CD4-positive, alpha-beta T cell treated with Interleukin-17A for 4 hours (primary cell): Measurements from ENCODE around the gene ZBTB2.

Experiments used
- DNase-seq: peaks from one replicate; pipeline ENCODE4 v3.0.0-alpha.2; 2020; ENCODE audit warnings: mixed read lengths

ZBTB2 gene, protein sequence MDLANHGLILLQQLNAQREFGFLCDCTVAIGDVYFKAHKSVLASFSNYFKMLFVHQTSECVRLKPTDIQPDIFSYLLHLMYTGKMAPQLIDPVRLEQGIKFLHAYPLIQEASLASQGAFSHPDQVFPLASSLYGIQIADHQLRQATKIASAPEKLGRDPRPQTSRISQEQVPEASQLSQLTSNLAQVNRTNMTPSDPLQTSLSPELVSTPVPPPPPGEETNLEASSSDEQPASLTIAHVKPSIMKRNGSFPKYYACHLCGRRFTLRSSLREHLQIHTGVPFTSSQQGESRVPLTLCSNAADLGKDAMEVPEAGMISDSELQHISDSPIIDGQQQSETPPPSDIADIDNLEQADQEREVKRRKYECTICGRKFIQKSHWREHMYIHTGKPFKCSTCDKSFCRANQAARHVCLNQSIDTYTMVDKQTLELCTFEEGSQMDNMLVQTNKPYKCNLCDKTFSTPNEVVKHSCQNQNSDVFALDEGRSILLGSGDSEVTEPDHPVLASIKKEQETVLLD

DNA sequence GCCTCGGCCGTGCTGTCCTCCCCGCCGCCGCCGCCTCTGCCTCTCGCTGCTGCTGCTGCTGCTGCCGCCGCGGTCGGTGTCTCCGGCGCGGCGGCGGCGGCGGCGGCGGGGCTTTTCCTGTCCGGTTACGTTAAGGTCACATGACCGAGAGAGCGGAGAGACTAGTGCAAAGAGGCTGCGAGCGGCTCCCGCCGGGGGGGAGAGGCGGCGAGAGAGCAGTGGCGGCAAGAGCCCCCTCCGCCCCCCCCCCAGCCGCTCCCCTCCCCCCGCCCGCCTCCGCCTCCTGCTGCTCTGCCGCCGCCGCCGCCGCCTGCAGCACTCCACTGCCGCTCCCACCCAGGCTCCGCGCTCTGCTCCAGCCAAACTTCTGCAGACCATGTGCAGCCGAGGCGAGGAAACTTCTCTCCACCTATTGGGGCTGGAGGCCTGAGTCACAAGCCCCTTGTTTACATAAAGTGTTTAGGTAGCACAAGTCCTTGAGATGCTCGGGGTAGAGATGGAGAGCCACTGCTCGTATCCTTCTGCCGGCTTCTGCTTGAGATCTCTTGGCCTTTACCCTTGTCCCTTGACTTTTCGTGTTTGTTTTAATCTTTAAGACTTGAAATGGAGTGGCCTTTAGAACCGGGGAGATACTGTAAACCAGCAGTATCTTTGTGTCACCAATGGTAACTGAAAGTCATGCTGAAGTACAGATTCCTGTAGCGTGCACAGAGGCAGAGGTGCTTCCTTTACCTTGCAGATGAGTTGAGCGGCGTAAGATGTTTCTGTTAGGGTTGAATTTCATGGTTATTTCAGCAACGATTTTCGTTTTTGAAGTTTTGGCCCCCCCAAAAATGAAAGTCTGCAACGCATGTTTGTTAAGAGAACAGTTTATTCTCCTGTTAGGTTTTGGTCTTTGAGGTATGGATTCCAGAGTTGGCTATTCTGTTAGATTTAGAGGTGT is at the start of gene ZBTB2:
Gene ZBTB2, minus strand, starts transcription at position 89 of the 943 bp plus-strand sequence. CDS start 17,922 bp downstream, outside the sequence.
- peak; percentile 73 for DNase-seq

- no peak for DNase-seq
Observed at GRCh38 chr6:151440930-151441329, 49.6 kb upstream of the ZBTB2 start.

DNA sequence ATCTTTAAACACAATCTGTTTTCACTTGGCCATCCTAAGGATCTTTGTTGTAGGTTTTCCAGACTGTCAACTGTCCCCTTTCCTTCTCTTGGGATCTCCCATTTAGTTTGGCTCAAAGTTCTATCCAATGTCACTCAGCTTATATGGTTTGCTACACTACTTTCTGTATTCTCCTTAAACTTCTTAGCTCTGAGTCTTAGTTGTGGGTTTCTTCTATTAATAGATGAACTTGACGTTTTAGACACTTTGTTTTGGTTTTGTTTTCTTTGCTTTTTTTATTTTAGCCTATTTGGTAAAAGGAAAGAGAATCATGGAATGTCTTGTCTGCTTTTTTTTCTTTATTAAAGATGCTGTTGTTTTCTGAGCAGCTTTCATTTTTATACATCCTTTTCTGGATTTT is 49.1 kb upstream of the ZBTB2 start:
- no peak for DNase-seq

GRCh38 chr6:151437401-151437800 is 46.0 kb upstream of the ZBTB2 start:
- no peak for DNase-seq

- DNase-seq, result no peak
Observed at GRCh38 chr6:151436802-151437201, 45.4 kb upstream of the ZBTB2 start.

DNA sequence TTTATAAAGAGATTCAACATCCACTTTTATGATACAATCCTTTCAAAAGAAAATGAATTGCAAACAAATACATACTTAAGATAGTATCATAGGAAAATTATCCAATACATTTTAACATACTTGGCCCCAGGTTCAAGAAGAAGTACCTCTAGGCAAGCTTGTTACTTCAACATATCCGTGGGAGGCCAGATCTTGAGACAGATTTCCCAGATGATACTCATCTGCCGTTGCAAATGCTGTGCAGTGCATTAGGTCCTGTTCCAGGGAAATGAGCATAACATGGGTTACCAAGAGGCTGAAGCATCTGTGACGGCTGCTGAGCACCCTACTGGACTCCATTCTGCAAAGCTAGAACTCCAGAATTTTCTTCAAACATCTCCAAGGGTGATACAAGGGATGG is 44.9 kb upstream of the ZBTB2 start:
- DNase-seq, result no peak

DNA sequence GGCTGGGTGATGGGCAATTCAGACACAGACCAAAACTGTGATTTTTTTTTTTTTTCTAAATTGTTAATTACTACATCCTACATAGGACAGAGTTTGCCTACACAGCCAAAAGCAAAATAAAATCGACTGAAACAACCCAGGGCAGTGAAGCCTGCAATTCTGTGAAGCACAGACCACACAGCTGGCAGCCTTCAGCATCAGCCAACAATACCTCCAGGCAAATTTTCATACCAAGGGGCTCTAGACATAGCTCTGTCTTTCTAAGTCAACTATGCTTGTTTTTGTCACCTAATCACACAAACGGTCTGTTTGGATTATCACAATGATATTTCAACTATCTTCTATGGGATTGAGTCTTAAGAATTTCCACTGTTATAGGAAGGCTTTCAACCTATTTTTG is 43.0 kb upstream of the ZBTB2 start:
- no peak for DNase-seq

DNA sequence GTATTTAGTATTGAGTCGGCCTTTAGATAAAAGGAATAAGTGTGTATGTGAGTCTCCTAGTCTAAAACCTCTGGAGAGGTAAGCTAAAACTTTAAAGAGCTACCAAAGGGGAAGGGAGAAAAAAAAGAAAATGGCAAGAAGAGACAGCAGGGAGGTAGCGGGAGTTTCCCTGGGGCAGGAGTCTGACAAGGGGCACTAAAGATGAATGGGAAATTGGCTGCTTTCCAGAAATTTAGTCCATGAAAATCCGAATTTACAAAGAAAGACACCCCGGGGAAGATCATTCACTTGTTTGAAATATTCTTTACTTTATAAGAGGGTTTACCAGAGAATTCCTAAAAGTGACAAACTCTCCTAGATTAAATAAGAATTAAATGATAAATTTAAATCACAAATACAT is 41.3 kb upstream of the ZBTB2 start:
- DNase-seq, result no peak

DNA sequence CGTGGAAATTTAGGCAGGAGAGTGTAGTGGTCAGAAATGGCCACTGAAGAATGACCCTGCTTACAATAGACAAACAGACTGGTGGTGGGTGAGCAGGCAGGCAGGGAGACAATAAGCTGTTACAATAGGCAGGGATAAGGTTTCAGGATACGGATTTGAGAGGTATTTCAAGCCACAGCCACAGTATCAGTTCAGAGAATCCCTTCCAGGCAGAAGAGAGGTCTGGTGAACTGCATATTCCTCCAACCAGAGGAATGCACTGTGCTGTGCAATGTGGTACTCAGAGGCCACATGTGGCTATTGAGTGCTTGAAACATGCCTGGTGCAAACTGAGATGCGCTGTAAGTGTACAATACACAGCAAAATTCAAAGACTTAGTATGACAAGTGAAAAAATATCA is 40.0 kb upstream of the ZBTB2 start:
- DNase-seq, result no peak

DNA sequence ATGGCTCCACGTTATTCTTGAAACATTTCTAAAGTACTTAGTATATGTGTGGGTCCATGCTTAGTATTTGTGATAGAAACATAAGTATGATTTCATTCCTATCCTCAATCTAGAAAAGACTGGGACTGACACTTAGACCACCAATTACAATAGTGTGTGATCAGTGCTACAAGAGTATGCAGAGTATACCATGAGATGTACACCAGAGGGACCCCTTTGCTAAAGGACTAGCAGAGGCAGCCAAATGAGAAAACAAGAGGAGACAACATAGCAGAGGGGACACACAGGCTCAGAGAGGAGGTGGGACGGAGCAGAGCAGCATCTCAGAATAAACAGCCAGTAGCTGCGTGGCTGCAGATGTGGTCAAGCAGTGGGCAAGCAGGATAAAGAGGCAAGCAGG is 39.5 kb upstream of the ZBTB2 start:
- DNase-seq, result no peak

DNA sequence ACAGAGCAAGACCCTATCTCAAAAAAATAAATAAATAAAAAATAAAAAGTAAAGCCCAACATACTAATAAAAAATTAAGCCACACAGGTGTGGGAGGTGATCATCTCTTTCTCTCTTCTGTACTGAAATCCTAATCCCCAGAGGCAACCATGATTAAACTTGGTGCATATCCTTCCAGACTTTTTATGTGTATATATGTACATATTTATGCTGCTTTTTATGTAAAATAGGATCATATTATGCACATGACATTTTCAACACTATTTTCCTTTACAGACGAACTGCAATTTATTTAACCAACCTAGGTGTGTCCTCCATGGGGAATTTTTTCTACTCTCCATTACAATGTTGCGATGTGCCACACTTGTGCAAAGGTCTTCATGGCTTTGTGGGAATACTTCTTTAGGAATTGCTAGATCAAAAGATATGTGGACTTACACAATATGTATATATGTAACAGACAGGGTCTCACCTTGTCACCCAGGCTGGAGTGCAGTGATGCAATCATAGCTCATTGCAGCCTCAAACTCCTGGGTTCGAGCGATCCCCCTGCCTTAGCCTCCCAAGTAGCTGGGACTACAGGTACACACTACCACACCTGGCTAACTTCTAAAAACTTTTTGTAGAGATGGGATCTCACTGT is 36.9 kb upstream of the ZBTB2 start:
- DNase-seq, result no peak

DNA sequence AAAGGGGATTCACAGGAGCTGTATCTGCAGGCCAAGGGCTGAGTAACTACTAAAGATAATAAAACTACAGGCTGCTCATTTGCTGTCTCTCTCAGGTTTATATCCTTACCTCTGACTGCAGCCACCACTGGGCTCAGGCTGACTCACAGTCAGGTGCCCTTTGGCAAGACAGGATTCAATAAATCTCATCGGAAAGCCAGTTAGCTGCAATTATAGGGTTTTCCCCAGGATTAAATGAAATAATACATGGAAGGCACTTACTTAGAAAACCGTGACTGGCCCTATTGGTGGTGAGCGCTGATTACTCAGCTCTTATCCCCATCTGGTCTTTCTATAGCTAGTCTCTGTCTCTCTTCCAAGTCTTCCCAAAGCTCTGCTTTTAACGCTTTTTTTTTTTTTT is 34.2 kb upstream of the ZBTB2 start:
- no peak for DNase-seq

- DNase-seq, result no peak
Observed at GRCh38 chr6:151422981-151423380, 31.6 kb upstream of the ZBTB2 start.

- no peak for DNase-seq
Observed at GRCh38 chr6:151417477-151417876, 26.1 kb upstream of the ZBTB2 start.

DNA sequence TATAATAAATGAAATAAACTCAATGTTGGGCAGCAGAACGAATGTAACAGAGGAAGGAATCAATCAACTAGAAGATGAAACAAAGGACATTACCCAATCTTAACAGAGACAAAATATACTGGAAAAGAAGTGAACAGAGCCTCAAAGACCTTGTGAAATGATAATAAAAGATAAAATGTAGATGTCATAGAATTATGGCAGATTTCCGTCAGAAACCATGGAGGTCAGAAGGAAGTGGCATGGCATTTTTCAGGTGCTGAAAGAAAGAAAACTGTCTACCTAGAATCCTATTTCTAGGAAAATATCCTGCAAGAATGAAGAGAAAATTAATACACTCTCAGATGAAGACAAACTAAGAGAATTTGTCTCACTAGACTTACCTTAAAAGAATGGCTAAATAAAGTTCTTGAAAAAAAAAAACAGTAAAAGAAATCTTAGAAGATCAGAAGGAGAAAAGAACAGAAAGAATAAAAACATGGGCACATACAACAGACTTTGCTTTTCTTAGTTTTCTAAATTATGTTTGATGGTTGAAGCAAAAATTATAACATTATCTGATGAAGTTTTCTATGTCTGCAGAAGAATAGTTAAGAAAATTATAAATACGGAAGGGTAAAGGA is 23.4 kb upstream of the ZBTB2 start:
- DNase-seq, result no peak

DNA sequence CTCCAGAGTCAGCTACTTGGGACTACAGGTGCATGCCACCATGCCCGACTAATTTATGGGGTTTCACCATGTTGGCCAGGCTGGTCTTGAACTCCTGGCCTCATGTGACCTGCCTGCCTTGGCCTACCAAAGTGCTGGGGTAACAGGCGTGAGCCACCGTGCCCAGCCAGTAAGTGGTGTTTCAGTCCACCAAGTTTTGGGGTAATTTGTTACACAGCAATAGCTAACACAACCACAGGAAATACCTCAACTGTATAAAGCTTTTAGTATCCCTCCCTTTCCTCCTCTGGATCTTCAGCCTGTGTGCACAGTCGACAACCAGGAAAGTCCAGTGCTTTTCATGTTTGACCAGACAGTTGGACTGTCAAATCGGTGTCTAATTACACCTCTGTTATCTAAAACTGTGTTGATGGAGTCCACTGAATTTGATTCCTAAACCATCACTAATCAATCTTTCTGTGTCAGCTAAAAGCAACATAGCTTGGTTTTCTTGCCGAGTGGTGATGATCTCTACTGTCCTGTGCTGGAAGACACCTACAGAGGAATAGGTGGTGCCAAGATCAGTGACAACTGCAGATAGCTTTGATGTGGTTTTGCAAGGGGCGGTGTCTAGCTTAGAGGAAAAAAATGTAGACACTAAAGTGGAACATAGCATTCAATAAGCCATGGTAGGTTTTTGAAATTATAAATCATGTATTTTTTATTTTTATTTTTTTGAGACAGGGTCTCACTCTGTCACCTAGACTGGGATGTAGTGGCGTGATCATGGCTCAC is 22.2 kb upstream of the ZBTB2 start:
- peak; percentile 76 for DNase-seq

- DNase-seq, result no peak
Observed at GRCh38 chr6:151412909-151413308, 21.6 kb upstream of the ZBTB2 start.

DNA sequence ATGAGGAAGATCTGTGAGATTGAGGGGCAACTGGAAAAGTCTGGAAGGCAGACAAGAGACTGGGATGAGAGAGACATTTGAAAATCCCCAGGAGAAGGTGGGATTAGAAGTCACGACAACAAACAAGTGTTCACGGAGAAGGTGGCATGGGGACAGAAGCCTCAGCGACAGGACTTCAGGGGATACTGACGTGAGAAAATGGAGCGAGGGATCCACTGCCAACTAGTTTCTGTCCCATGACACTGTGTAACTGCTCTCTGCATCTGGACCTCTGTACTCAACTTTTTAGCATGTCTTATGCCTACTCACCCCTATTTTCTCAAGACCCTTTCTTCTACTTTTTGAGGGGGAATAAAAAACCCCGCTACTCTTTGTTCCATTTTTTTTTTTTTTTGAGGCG is 18.3 kb upstream of the ZBTB2 start:
- no peak for DNase-seq

- DNase-seq, result no peak
Observed at GRCh38 chr6:151409260-151409659, 17.9 kb upstream of the ZBTB2 start.

GRCh38 chr6:151408858-151409257 is 17.5 kb upstream of the ZBTB2 start:
- no peak for DNase-seq

DNA sequence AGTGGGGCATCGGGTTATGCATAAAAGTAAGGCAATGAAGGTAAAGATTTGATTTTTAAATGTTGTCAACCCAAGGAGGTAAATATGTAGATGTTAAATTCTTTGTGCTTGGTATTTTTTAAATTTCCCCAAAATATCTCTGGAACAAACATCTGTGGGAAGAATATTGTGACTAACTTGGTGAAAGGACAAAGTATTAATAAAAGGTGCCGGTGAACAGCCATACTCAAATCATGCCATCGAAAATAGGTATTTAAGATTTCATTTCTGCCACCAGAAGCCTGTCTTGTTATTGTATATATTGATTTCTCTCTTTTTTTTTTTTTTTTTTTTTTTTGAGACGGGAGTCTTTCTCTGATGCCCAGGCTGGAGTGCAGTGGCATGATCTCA is 12.6 kb upstream of the ZBTB2 start:
- DNase-seq, result no peak

- no peak for DNase-seq
Observed at GRCh38 chr6:151402228-151402627, 10.9 kb upstream of the ZBTB2 start.
